HG02973 (cell line): ENCODE results near the gene FBLIM1.

Experiments
- ATAC-seq: cut with Tn5 transposase; IDR thresholded peaks from one replicate; pipeline ENCODE4 v1.9.1; 2021; ENCODE audit warnings: moderate library complexity; ENCODE audit not compliant: unreplicated experiment

Gene FBLIM1

DNA sequence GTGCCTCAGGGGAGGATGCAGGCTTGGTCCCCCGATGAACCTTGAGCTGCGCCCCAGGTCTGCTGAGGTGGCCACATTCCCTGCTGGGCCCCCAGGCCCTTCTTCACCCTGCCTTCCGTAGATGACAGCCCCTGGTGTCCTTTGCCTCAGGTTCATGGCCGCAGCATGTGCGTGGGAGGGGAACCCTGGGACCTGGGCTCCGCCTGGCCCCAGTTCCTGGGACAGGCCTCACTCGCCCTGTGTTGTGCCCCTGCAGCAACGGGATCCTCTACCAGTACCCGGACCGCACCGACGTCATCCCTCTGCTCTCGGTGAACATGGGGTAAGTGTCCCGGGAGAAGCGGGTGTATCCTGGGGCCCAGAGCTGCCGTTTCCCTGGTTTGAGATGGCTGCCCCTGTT, 27.7 kb upstream of the FBLIM1 start:
- no peak for ATAC-seq

DNA sequence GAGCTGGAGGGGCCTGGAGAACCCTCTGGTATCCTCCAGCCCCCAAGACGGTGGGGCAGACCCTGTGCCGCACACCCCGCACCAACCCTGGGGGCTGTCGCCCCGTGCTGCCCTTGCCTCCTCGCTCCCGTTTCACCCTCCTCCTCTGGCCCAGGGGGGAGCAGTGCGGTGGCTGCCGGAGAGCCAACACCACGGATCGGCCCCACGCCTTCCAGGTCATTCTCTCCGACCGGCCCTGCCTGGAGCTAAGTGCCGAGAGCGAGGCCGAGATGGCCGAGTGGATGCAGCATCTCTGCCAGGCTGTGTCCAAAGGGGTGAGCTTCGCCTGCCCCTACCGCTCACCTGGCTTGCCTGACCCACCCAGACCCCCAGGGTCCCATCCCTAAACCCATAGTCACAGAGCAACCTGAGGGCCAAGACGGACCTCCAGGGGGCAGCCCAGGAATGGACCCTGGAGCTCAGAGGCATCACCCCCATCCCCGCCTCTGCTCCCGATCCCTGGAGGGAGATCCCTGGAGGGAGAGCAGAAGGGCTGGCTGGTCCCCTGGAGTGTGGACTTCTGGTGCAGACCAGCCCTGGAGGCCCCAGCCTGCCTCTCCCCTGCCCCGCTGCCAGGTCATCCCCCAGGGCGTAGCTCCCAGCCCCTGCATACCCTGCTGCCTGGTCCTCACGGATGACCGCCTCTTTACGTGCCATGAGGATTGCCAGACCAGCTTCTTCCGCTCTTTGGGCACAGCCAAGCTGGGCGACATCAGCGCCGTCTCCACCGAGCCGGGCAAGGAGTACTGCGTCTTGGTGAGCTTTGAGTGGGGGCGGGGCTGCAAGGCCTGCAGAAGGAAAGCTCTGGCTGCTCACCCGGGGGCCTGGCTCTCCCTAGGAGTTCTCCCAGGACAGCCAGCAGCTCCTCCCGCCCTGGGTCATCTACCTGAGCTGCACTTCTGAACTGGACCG, 26.6 kb upstream of the FBLIM1 start:
- no peak for ATAC-seq

DNA sequence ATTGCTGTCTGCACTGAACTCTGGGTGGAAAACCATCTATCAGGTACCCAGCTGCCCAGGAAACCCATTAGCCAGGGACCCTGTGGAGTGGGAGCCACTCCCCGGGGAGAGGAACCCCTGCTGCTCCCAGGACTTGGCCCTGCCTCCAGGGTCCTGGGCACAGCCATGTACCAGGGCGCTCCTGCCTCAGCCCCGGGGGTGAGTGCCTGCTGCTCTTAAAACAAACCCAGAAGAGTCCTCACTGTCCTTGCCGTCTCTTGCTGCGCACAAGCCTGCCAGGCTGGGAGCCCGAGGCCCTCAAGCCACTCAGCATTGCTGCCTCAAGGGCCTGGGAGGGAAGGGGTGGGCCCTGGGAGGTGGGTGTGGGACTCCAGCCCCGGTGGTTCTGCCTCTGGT, 25.9 kb upstream of the FBLIM1 start:
- no peak for ATAC-seq

DNA sequence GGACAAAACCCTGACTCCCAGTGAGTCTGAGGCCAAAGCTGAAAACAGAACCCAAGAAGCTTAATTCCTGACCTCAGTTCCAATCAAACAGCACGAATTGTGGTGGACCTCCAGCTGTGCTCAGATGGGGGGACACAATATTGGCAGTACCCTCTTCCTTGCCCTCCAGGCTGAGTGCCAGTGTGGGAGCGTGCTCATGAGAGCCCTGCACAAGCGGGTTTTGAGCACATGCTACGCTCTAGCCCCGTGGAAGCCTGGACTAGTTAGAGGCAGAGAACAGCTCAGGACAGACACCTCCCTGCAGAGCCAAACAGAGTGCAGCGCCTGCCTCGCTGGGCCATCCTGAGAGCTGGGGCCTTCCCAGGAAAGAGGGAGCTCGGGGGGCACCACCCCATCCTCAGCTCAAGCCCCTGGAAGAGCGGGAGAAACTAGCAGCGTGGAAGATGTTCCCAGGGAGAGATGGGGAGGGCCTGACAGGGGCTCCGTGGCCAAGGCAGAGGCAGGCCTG, 25.3 kb upstream of the FBLIM1 start:
- ATAC-seq = no peak

DNA sequence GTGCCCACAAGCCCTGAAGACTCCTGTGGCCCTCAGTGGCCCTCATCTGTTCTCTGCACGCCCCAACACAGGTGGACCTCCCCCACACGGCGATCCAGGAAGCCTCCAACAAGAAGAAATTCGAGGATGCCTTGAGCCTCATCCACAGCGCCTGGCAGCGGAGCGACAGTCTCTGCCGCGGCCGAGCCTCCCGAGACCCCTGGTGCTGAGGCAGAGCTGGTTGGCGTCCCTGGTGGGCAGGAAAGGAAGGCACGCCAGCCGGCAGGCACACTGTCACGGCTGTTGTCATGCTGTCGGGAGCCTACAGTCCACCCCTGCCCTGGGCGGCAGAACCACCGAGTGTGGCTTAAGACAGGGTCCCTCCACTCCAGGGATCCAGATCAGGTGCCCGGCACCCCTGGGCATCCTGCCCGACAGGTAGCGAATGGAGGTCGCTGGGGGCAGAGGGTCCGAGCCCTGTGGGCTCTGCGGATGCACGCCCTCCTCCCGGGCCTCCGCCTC, 24.8 kb upstream of the FBLIM1 start:
- ATAC-seq = no peak

DNA sequence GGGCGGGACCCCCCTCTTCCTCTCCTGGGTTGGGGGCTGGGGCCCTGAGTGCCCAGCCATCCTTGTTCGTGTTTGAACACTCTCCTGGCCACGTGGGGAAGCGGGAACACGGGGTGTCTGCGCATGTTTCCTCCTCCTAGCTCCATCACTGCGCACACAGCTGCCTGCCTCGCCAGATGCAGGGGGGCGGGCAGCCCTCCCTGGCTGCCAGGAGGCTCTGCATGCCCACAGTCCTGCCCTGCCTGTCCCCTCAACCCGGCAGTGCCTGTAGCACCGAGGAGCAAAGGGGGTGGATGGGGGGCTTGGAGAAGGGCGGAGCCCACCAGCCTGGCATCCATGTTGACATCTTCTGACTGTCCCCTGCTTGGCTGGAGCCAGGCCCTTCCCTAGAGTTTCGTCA, 24.3 kb upstream of the FBLIM1 start:
- ATAC-seq = no peak

DNA sequence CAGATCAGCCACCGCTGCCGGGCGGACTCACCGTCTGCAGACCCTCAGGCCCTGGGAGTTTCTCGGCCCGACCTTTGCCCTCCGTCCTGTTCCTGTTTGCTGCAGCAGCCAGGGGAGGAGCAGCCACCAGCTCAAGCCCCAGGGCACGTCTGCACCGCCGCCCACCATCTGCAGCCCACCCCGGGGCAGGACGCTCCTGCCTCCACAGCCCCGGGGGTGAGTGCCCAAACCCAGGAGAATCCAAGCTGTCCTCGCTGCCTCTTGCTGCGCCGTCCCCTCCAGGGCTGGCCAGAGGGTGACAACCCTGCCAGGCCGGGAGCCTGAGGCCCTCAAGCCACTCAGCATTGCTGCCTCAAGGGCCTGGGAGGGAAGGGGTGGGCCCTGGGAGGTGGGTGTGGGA, 23.7 kb upstream of the FBLIM1 start:
- ATAC-seq = no peak

DNA sequence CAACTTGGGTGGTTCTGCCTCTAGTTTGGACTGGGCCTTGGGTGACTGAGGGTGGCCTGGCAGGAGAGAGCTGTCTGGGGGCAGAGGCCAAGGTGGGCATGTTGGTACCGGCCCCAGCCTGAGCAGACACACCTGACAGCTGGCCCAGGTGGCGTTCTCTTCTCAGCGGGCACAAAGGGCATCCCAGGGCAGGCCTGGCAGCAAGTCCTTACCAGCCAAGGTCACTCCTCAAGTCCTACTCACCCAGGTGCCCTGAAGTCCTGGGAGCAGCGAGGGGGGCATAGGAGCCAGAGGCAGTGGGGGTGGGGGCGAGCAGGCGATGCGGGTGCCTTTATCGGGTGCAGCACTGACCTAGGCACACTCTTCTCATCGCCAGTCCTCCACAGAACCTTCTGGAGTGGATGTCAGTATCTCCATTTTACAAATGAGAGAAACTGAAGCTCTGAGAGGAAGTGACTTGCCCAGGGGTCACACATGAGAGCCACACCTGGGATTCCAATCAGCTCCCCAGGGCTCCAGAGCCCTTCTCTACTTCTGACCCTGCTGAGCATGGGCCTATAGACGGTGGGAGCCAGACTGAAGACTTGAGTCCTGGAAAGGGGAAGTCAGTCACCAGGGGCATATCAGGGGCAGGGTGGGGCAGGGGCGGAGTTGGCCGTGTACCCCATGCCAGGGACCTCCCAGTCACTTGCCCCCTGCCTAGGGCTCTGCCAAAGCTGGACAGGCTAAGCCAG, 23.1 kb upstream of the FBLIM1 start:
- ATAC-seq = no peak

DNA sequence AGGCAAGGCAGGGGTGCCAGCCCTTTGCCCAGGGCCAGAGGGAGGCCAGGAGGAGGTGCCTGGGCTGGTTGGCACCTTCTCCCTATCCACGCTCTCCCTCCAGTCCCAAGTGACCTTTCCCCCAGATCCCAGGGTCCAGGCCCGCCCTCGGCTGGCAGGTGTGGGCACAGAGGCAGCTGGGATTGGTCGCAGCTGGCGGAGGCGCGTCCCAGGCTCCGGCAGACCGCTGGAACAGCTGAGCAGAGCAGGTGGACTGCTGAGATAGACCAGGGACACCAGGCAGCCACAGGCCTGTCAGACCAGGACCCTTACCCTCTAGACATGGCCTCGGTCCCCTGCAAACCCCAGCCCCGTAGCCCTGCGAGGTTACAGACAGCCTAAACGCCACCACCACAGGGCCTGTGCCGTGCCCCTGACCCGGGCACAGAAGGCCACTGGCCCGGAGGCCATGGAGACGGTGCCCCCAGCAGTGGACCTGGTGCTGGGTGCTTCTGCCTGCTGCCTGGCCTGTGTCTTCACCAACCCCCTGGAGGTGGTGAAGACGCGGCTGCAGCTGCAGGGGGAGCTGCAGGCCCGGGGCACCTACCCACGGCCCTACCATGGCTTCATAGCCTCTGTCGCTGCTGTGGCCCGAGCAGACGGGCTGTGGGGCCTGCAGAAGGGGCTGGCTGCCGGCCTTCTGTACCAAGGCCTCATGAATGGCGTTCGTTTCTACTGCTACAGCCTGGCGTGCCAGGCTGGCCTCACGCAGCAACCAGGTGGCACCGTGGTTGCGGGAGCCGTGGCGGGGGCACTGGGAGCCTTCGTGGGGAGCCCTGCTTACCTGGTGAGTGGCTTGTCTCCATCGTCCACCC, 22.3 kb upstream of the FBLIM1 start, which contains the start of gene SLC25A34:
TSS of gene SLC25A34 (plus strand) at position 221 of the 854 bp plus-strand sequence. CDS start at position 449, 228 bp downstream.
- ATAC-seq = no peak

DNA sequence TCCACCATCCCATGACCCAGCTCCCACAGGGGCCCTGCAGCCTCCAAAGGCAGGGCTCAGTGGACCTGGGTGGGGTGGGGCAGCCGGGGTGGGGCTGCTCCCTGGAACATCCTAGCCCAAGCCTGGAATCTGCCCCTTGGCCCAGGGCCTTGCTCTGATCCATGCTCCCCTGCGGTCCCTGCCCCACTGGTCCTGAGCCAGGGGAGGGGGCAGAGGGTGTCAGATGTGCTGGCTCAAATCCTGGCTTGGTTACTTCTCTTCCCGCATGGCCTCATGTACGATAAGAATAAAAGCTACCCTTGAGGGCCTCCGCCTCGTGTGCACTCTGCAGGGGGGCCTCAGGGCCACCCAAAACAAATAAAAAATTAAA, 21.7 kb upstream of the FBLIM1 start:
- ATAC-seq = no peak

DNA sequence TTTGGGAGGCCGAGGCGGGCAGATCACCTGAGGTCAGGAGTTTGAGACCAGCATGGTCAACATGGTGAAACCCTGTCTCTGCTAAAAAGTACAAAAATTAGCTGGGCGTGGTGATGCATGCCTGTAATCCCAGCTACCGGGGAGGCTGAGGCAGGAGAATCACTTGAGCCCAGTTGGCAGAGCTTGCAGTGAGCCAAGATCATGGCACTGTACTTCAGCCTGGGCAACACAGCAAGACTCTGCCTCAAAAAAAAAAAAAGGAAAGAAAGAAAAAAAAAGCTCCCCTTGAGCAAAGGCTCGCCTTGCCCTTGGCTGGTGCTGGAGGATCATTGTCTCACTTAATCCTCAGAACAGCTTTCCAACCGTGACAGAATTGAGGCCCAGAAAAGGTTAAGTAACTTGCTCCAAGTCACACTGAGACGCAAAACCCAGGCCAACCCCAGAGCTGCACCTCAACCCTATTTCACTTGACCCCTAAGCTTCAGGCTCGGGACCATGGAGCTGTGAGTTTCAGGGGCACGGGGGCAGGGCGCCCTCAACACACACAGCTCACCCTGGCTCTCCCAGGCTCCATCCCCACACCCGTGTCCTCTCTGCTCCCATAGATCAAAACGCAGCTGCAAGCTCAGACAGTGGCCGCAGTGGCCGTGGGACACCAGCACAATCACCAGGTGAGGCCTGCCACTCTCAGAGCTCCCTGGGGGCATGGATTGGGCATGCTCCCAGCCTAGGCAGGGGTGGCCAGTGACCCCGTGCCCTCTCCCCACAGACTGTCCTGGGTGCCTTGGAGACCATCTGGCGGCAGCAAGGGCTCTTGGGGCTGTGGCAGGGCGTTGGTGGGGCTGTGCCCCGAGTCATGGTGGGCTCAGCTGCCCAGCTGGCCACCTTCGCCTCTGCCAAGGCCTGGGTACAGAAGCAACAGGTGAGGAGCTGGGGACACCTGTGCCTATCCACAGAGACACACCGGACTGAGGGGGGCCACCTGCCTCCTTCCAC, 21.0 kb upstream of the FBLIM1 start:
- no peak for ATAC-seq

DNA sequence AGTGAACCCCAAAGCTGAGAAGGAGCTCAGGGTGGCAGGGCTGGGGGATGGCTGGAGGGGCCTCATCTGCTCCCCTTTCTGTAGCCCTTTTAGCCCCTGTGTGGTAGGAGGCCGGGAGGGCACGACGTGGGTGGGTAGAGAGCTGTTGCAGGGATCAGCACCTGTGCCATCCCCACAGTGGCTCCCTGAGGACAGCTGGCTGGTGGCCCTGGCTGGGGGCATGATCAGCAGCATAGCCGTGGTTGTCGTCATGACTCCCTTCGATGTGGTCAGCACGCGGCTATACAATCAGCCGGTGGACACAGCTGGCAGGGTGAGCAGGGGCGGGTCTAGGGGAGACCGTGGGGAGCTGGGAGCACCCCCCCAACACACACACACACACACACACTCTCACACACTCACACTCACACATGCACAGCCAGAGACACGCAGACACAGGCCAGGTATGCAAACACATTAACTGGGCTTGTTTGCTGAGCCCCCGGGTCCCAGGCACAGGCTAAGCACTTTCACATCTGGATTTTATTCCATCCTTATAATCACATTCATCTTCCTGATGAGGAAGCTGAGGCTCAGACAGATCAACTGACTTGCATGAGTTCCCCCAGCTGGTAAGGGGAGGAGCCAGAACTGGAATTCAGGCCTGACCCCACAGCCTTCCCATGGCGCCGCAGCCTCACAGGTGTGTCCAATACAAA, 20.0 kb upstream of the FBLIM1 start:
- no peak for ATAC-seq

DNA sequence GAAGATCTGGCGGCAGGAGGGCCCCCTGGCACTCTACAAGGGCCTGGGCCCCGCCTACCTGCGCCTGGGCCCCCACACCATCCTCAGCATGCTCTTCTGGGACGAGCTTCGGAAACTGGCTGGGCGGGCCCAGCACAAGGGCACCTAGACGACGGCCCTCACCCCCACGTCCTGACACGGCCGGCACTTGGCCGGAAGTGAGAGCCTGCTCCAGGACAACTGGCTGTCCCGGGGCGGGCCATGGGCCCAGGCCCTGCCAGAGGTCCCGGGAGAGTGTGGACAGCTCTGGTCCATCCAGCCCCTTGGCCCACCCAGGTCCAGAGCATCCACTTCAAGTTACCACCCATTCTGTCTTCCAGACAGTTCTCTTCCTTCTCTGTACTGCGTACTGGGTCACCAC, 19.3 kb upstream of the FBLIM1 start:
- no peak for ATAC-seq

DNA sequence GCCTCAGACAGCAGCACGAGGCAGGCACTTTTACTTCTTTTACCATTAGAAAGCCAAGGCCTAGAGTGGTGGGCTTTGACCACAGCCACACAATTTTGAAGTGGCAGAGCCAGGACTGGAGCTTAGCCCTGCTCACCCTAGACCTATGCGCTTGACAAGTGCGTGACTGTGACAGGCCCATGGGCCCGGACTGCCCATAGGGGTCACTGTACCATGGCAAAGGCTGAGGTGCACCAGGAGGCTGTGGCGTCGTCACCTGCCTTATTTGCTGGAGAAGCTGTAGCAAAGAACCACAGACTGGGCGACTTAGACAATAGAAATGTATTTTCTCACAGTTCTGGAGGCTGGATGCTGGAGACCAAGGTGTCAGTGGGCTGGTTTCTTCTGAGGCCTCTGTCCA, 18.9 kb upstream of the FBLIM1 start:
- no peak for ATAC-seq

DNA sequence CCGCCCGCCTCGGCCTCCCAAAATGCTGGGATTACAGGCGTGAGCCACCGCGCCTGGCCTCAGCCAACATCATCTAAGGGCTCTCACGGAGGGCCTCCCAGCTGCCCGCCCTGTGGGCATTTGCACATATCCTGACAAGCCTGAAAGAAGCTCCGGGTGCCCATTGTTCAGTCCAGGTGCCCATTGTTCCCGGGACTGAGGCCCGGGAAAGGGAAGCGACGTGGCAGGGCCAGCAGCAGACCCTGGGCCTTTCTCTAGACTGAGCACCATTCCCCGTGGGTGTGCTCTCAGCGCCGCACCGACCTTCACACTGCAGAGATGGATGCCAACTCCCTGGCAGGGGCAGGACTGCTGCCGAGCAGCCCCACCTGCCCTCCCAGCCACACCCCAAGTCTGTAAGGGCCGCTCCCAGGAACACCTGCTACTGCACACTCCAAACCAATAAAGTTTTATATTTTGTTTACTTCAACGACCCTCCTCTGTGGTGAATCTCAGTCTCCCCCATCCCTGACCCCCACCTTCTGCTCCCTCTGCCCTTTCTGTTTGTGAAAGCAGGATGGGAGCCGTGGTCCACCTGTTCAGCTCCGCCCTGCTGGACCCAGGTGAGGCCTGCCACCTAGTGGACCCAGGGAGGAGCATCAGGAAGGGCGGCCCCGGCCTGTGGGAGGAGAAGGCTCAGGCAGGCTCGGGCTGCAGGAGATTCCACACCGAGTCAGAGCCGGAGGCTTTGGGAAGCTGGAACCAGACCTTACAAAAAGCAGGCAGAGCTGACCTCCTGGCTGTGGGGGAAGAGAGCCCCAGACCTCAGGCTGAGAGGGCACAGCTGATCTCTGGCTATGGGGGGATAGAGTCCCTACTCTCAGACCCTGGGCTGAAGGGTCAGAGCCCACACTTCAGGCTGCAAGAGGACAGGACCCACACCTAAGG, 17.4 kb upstream of the FBLIM1 start:
- no peak for ATAC-seq

DNA sequence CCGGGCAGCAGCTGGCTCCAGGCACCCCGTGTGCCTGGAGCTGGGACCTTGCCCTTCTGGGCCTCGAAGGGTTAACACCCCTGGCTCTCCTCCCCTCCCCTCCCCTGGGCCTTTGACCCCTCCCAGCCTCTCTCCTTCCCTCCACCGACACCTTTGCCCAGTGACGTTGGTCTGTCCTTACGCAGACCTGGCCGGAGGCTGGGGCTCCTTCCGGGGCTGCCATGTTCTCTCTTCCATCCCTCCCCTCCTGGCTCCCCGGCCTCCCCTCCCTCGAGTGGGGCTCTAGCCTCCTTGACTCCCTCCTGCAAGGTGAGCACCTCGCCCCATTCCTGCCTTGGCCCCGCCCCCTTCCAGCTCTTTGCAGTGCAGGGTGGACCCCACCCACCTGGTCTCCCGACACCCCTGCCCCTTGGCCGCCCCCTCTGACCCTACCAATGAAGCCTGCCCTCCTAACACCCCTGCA, 16.2 kb upstream of the FBLIM1 start, which contains the start of gene TMEM82:
TSS of gene TMEM82 (plus strand) at position 161 of the 463 bp plus-strand sequence. CDS start at position 222, 61 bp downstream.
- ATAC-seq = no peak

DNA sequence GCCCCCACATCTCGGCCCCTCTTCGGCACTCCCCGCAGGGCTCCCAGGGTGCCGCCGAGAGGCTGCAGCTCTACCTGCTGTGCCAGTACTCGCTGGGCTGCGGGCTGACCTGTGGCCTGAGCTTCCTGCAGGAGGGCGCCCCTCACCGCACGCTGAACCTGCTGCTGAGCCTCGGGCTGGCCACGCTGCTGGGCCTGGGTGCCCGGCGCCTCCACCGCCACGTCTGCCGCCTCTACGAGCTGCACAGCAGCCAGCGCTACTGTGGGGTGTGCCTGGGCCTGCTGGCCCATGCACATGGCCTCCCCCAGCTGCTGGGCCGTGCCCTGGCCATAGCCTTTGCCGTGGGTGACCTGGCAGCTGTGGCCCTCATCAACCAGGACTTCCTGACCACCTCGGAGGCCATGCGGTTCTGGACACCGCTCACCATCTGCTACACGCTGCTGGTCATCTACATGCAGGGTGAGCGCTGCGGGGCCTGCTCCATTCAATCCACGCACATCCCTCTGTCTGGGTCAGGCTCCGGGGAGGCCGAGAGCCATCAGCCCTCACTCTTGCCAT, 14.4 kb upstream of the FBLIM1 start:
- no peak for ATAC-seq
